ENCODE results near the gene KBTBD4.
"Not testable (repeated sequence)": the region's sequence is repeated elsewhere in the genome, so short reads cannot be mapped to it uniquely, and the experiment has no call there.

The KBTBD4 gene

DNA sequence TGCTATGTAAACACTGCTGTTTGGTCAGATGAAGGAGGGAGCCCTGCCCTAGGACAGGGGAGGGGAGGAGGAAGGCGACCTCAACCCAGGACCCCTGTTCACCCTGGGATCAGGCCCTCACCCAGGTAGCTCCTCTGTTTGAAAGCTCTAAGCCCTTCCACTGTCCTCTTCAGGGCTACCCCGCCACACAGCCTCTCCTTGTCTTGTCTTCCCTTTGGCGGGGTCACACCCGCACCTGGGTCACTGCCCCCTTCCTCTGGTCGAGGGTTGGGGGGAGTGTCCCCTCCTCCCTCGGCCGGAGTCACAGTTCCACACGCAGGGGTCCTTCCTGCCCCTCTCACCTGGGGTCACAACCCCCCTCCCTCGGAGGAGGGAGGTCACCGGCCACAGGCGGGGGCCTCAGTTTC lies 13.8 kb downstream of the KBTBD4 start:
- no peak for FAIRE-seq
- no peak for DNase-seq (ENCODE audit: extremely low spot score, insufficient read length, low read depth)

DNA sequence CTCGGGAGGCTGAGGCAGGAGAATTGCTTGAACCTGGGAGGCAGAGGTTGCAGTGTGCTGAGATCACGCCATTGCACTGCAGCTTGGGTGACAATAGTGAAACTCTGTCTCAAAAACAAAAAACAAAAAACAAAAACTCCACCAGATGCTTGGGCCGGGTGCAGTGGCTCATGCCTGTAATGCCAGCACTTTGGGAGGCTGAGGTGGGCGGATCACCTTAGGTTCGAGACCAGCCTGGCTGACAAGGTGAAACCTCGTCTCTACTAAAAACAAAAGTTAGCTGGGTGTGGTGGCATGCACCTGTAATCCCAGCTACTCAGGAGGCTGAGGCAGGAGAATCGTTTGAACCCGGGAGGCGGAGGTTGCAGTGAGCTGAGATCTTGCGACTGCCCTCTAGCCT lies 14.4 kb downstream of the KBTBD4 start:
- FAIRE-seq; DNase-seq (ENCODE audit: extremely low spot score, insufficient read length, low read depth): not testable (repeated sequence)

DNA sequence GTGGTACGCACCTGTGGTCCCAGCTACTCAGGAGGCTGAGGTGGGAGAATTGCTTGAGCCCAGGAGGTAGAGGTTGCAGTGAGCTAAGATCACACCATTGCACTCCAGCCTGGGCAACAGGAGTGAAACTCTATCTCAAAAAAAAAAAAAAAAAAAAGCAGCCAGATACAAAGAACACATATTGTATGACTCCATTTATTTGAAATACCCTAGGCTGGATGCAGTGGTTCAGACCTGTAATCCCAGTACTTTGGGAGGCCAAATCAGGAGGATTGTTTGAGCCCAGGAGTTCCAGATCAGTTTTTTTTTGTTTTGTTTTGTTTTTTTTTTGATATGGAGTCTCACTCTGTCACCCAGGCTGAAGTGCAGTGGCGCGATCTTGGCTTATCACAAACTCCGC lies 16.4 kb downstream of the KBTBD4 start:
- DNase-seq (ENCODE audit: extremely low spot score, insufficient read length, low read depth); FAIRE-seq: not testable (repeated sequence)

DNA sequence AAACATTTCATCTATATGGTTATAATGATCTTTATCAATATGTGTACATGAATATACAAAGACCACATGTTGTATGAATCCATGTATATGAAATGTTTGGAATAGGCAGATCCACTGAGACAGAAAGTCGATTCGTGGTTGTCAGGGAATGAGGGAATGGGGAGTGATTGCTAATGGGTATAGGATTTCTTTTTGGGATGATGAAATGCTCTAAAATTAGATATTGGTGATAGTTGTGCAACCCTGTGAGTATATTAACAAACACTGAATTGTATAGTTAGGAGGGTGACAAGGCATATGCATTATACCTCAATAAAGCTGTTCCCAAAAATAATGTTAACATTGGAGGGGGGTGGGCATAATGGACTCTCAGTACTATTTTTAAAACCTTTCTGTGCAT lies 18.3 kb downstream of the KBTBD4 start:
- DNase-seq (ENCODE audit: extremely low spot score, insufficient read length, low read depth), result no peak
- no peak for FAIRE-seq

DNA sequence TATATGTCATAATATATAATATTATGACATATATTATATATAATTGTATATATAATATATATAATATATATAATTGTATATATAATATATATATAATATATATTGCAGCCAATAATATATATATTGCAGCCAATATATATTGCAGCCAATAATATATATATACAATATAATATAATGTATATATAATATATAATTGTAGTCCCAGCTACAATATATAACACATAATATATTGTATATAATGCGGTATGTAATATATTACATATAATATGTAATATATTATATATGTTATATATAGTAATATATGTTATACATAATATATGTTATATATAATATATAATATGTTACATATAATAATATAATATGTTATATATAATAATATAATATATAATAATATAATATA lies 20.1 kb downstream of the KBTBD4 start:
- FAIRE-seq (no peak), DNase-seq (ENCODE audit: extremely low spot score, insufficient read length, low read depth) (no peak)

DNA sequence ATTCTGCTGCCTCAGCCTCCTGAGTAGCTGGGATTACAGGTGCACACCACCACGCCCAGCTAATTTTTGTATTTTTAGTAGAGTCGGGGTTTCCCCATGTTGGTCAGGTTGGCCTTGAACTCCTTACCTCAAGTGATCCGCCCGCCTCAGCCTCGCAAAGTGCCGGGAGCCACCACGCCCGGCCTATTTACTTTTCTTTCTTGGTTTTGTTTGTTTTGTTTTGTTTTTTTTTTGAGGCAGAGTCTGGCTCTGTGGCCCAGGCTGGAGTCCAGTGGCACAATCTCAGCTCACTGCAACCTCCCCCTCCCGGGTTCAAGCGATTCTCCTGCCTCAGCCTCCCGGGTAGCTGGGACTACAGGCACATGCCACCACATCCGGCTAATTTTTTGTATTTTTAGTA lies 21.8 kb downstream of the KBTBD4 start:
- FAIRE-seq; DNase-seq (ENCODE audit: extremely low spot score, insufficient read length, low read depth): not testable (repeated sequence)

DNA sequence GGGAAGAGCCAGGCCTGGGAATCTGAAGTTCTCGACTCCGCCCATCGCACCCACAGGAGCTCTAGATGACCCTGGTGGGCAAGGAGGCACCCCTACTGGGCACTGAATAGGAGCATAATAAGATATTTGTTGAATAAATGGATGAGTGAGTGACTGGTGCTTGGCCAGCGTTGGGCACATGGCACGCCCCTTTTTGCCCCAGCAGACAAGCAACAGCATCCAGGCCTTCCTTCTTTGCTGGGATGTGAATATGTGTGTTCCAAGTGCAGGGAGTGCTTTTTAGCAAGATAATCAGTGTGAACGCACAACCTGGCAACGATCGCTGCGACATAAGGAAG lies 25.4 kb downstream of the KBTBD4 start:
- no peak for DNase-seq (ENCODE audit: extremely low spot score, insufficient read length, low read depth)
- FAIRE-seq, result no peak

DNA sequence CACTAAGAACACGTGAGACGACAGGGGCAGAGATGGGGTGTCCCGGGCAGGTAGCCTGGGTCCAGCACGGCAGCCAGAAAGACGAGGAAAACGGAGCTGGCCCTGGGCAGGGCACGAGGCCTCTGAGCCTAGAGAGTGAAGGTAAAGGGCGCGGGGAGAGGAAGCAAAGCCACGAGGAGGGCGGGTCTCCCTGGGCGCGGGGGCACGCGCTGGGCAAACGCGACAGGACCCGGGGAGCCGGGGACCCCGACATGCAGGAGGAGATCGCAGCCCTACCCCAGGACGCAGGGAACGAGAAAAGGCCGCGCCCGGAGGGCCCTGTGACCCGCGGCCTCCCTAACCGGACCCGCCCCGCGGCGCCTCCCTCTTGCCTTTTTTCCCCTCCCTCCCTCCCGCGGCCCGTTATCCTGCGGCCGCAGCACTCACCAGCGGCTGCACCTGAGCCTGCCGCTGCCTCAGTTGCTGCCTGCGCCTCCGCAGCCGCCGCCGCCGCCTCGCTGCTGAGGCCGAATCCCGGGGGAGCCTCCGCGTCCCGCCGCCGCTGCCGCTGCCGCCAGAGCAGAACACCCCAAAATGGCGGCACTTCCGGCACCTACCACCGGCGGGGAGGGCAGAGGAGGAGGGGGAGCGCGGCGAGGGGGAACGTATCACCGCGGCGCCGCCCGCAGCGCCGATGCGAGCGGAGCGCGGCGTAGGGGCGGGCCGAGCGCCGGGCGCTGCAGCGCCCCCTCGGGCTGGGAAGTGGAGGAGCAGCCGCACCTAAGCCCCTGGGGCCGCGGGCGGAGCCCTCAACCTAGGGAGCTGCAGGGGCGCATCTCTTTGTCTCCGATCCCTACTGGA lies 26.0 kb downstream of the KBTBD4 start, which contains the start of gene CELF1:
Gene CELF1 (minus strand): TSS at position 567 of the 840 bp plus-strand sequence. CDS start 53,609 bp downstream, outside the sequence.
- DNase-seq (ENCODE audit: extremely low spot score, insufficient read length, low read depth), result peak; percentile 88
- peak; percentile 78 for FAIRE-seq

DNA sequence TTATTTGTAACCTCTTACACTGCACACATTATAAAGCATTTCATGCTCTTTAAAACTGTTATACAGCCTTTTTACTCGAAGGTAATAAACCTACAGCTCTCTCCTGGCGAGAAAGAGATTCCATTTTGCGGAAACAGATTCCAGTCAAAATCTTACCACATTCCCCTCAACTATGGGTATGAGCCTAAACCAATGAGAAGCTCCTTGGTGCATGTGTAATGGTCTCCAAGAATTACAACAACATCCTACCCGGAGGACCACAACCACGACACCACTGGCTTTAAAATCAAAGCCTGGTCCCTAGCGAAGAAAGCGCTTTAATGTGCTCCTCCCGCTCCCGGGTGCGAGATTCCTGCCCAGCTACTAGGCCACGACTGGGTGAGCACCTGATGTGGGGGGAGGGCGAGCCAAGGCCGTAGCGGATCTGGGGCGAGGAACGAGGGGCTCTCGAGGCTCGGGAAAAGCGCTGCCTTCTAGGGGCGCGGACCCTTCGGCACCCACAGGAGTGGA lies 26.7 kb downstream of the KBTBD4 start:
- FAIRE-seq (no peak), DNase-seq (ENCODE audit: extremely low spot score, insufficient read length, low read depth) (no peak)

DNA sequence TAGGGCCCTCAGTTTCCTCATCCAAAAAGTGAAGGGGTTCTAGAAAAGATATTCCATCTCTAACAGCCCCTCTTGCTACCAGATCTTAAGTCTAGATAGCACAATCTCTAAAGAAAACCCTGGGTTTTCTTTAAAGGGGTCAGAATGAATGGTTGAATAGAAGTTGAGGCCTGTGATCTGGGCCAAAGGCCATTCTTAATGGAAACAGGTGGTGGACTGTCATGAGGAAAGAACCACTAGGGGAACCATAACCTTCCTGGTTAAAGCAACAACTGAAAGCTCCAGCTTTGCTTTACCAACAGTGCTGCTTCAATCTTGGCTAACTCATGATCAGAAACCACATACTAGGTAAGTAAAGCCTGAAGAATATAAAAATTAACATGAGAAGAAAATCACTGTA lies 27.7 kb downstream of the KBTBD4 start:
- no peak for DNase-seq (ENCODE audit: extremely low spot score, insufficient read length, low read depth)

DNA sequence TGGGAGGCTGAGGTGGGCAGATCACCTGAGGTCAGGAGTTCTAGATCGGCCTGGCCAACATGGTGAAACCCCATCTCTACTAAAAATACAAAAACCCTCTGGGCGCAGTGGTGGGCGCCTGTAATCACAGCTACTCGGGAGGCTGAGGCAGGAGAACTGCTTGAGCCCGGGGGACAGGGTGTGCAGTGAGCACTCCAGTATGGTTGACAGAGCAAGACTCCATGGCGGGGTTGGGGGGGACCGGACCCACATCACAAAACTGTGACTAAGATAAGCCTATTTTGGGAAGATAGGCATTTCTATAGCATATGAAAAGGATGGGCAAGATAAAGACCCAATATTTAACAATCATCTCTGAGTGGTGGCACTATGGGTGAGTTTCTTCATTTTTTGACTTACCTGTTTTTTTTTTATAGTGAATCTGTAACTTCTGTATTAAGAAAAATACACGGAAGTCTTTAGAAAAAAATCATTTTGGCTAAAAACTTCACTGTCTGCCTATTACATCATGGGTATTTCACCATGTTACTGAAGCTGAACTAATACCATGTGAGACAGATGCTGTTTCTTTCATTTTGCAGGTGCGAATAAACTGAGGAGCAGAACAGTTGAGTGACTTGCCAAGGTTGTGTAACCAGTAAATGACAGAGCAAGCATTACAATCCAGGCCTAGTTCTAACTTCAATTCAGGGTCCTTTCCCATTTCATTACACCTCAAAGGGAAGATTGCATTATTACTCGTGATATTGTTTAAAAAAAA lies 28.3 kb downstream of the KBTBD4 start:
- no peak for FAIRE-seq

More for the DNA sequence above, 27.7 kb downstream of the KBTBD4 start:
- FAIRE-seq, result peak; percentile 81

DNA sequence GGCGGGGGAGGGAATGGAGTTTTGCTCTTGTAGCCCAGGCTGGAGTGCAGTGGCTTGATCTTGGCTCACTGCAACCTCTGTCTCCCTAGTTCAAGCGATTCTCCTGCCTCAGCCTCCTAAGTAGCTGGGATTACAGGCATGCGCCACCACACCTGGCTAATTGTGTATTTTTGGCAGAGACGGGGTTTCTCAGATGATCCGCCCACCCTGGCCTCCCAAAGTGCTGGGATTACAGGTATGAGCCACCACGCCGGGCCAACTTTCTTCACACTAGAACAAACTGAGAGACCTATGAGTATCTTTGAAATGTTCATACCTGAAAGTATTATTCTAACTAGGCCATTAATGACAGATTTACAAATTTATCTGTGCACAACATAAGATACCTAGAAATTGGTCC lies 32.5 kb downstream of the KBTBD4 start:
- FAIRE-seq; DNase-seq (ENCODE audit: extremely low spot score, insufficient read length, low read depth): not testable (repeated sequence)

More for the DNA sequence above, 28.3 kb downstream of the KBTBD4 start:
- DNase-seq (ENCODE audit: extremely low spot score, insufficient read length, low read depth), result no peak

DNA sequence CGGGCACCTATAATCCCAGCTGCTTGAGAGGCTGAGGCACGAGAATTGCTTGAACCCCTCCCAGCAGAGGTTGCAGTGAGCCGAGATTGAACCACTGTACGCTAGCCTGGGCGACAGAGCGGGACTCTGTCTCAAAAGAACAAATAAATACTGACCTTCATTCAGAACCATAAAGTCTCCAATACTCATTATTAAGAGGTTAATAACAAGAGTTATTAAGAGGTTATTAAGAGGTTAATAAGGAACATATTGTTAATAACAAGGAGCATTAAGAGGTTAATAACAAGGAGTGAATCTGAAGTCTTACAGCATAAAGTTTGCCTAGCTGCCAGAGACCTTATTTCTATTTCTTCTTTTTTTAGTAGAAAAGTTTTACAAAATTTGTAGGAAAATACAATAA lies 33.5 kb downstream of the KBTBD4 start:
- FAIRE-seq (no peak), DNase-seq (ENCODE audit: extremely low spot score, insufficient read length, low read depth) (no peak)

DNA sequence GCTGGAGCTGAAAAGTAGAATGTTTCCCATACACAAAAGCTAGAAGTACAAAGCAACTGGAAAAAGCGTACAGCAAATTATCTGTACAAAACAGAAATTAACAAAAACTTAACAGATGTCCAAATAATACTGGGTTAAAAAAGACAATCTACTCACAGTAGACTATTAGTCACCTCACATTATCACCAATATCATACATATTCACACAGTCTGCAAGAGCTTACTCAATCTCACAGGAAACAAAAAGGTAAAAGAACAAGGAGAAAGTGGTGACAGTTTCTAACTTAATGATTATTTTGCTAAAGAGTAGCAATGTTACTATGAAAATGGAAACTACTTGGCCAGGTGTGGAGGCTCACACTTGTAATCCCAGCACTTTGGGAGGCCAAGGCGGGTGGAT lies 37.7 kb downstream of the KBTBD4 start:
- FAIRE-seq (no peak), DNase-seq (ENCODE audit: extremely low spot score, insufficient read length, low read depth) (no peak)

DNA sequence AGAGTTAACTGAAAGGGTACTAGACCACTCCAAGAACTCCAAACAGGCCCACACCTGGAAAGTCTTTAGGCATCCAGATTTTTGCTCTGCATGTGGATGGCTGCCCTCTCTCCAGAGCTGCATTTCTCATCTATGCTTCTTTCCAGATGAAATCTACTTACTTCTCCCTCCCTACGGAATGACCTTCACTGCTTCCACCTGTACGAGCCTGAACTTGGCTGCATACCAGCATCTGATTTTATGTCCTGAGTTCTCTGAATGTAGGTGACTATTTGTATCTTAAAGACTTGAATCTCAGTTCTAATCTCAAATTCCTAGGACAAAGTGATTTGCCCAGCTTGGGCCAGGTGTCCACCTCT lies 39.1 kb downstream of the KBTBD4 start:
- no peak for FAIRE-seq
- DNase-seq (ENCODE audit: extremely low spot score, insufficient read length, low read depth), result no peak

DNA sequence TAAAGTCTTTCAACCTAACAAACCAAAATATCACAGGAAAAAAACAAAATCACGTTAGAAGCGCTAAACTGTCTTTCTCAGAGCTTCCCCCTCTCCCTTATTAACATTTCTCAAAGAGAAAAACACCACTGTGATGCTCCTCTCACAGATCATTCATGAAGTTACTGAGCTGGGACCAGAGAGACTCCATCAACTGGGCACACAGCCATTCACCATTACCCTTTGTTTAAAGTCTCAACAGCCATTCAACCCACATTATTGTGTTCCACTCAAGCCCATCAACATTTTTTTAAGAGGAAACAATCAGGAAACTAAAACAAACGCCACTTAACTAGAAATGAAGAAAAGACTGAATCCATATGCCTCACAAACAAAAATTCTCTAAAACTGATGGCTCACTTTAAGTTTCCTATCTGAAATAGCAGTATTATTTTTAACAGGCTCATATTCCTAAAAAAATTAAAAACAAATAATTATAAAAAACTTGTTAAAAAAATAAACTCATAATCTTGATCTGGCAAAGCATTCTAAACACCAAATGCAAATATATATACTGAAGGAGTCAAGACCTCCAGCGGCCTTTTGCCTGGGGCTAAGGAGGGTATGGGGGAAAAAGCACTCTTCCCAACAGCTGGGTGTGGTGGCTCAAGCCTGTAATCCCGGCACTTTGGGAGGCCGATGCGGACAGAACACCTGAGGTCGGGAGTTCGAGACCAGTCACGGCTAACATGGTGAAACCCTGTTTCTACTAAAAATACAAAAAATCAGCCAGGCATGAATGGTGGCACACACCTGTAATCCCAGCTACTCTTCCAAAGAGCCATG lies 39.8 kb downstream of the KBTBD4 start:
- no peak for FAIRE-seq
- no peak for DNase-seq (ENCODE audit: extremely low spot score, insufficient read length, low read depth)

DNA sequence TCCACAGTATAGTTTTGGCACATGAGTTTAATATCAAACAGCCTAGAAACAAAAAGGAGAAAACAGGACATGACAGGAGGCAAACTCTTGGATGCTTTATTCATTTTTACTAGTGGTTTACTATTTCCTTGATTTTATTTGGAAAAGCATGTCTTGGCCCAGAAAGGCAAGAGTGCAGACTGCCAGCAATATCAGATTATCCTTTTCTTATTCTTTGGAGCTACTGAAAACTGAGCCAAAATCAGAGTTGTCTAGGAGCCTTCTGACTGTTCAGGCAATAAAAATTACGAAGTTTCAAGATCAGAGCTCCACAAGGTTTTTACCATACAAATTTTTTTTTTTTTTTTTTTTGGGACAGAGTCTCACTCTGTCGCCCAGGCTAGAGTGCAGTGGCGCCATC lies 41.9 kb downstream of the KBTBD4 start:
- FAIRE-seq (no peak), DNase-seq (ENCODE audit: extremely low spot score, insufficient read length, low read depth) (no peak)

DNA sequence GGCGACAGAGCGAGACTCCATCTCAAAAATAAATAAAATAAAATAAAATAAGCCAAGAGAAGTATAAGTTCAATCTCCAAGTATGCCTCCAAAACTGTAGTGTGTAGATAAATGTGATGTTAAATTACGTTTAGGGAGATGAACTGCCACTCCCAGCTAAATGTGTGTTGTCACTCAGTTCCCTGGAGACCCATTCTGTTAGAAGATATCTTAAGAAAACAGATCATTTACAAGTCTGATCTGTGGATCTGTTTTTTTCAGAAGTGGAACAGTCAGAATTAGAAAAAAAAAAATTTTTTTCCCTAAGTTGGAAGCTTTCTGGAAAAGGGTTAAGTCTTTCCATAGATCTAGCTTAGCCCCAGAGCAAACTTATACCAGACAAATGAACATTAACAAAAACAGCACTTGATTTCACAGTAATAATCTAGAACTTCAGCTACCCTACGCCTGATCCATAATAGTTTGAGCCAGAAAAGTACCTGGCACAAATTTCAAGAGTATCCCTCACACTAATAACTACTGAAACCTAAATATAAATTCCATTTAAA lies 44.0 kb downstream of the KBTBD4 start:
- FAIRE-seq (no peak), DNase-seq (ENCODE audit: extremely low spot score, insufficient read length, low read depth) (no peak)

DNA sequence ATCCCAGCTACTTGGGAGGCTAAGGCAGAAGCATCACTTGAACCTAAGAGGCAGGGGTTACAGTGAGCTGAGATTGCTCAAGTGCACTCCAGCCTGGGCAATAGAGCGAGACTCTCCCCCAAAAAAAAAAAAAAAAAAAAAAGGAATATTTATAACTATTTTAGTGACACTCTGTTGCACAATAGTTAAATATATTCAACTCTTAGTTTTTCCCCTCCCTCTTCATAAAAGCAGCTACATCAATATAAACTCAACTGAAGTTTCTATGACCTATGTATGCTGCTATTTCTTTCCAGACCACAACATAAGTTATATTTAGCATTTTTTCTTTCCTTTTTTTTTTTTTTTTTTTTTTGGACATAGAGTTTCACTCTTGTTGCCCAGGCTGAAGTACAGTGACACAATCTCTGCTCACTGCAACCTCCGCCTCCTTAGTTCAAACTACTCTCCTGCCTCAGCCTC lies 45.0 kb downstream of the KBTBD4 start:
- DNase-seq (ENCODE audit: extremely low spot score, insufficient read length, low read depth), result no peak
- FAIRE-seq, result no peak

All from GM18507 (cell line).